Fibroblast of upper back skin (primary cell): ENCODE results near the gene GLT6D1.

ENCODE experiments used
- DNase-seq: peaks from one replicate; pipeline ENCODE4 v3.0.0-alpha.2; 2013

GLT6D1 gene

DNA sequence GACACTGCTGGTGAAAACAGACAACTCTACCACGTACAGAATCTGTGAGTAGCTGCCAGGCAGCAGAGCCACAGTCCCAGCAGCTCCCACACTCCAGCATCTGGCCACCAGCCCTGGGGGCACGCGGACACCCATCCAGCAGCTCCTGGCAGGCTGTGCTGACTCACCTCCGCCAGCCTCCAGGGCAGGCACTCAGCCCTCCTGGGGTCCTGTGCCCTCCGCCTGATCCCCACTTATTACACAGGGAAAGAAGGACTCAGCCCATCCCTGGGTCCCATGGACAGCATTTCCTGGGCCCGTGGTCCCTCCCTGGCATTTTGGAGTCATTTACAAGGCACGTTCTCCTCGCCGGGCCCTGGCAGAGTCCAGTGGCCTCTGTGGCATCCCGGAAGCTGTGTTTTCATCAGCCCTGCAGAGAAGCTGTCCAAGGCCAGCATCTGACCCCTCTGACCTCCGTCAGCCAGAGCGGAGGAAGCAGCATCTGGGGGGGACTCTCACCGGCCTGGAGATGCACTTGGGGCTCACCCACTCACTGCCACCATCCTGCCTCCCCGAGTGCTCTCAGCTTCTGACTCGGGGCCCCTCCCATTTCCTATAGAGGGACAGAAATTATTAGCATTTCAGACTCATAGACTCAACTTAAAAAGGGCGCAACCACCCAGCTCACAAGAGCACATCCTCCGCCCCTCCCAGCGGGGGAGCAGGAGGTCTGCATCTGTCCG is 56.2 kb downstream of the GLT6D1 start:
- DNase-seq: no peak

DNA sequence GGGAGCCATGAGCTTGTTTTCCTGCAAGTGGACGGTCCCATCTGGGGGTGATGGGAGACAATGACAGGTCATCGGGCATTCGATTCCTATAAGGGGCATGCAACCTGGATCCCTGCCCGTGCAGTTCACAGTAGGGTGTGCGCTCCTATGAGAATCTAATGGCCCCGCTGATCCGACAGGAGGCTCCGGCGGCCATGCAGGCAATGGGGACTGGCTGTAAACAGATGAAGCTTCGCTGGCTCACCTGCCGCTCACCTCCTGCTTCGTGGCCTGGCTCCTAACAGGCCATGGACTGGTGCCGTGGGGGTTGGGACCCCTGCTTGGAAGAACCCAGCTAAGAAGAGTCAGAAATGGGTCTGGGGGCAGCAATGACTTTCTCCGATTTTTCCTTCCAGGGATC is 56.8 kb downstream of the GLT6D1 start:
- no peak for DNase-seq

DNA sequence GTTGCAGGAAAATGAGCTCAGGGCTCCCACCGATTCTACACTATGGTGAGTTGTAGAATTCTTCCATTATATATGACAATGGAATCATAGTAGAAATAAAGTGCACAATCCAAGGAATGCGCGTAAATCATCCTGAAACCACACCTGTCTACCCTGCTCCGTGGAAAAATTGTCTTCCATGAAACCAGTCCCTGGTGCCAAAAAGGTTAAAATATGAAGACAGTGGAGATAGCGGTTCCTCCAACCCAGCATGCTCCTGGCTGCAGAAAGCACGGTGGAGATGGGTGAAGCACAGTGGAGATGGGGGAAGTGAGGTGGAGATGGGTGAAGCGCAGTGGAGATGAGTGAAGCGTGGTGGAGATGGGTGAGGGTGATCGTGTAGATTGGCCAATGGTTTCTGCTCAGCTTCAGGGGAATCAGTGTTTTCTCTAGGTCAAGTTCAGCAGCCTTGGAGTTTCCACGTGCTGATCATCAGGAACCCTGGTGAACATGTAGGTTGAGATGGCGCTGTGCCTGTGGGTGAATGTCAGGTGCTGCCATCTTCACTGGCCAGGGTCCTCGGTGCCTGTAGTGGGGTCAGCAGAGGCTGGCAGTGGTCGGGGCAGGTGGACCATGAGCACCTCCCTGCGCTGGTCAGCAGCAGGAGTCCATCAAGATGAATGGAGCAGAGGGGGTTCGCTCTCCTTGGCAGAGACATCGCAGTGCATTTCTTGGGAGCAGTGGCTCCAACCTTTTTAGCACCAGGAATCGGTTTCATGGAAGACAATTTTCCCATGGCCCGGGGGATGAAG is 57.5 kb downstream of the GLT6D1 start:
- DNase-seq: no peak

DNA sequence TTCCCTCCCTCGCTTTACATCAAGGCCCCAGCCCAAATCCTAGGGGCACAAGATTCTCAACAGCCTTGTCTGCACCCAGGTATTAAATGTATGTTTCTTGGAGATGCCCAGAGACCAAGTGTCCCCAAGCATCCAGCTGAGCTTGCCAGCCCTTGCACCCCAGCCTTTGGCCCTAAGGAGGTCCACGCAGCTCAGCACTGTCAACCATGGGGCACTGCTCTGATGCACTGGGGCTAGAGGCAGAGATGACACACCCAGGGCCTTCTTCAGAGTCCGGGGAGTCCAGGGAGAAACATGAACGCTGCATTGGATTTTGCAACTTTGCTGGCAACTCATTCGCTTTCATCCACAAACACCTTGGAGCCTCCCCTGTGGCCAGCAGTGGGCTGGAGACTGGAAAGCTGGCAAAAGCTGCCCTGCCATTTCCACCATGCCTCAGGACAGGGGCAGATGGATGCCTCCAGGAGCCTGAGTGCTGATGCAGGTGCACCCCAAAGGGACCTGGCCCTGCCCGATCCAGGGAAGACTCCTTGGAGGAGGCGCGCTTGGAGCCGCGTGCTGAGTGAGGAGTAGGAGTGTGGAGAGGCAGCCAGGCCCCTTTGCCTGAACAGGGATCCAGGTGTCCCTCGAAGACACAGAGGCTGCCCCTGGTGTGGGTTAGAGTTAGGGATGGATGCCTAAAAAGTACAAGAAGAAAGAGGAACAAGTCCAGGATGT is 58.5 kb downstream of the GLT6D1 start:
- no peak for DNase-seq

DNA sequence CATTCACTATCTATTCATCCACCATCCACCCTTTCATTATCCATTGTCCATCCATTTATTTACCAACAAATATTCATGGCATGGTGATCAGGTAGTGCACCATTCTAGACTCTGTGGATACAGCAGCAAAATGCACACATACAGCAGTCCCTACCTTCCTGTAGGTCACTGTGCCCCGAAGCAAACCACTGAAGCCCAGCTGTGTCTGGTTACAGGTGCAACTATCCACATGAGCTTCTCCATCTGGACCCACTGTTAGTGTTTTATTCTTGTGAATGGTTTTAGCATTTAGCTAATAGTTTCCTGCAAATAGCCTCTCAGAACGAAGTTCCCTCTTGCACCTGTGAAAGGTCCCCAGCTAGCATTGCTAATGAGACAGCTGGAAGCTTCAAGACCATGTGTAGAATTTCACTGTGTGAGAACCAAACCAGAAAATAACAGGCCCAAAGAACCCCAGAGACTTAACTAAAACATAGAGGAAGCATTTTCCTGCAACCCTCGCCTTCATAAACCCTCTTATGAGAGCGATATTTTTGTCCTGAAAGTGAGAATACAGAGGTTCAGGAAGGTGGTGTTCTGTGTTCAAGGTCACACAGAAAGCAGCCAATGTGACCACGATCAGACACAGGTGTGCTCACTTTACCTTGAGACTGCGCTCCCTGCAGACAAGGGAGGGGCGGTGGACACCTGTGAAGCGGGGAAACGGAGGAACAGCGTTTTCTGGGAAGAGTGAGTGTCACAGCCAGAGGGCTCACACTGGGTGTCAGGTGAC is 59.3 kb downstream of the GLT6D1 start:
- DNase-seq: no peak

DNA sequence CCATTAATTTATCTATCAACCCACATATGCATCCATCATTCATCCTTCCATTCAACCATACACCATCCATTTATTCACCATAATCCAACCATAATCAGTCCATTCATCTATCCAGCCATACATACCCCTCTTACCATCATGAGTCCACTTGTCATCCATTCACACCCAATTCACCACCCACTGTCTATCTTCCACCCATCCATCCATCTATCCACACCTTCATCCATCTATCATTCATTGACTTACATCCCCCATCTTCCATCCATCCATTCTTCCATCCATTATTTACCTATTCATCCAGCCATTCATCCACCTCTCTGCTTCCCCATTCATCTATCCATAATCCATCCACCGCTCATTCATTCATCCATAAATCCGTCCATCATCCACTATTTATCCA is 60.0 kb downstream of the GLT6D1 start:
- DNase-seq: no peak

DNA sequence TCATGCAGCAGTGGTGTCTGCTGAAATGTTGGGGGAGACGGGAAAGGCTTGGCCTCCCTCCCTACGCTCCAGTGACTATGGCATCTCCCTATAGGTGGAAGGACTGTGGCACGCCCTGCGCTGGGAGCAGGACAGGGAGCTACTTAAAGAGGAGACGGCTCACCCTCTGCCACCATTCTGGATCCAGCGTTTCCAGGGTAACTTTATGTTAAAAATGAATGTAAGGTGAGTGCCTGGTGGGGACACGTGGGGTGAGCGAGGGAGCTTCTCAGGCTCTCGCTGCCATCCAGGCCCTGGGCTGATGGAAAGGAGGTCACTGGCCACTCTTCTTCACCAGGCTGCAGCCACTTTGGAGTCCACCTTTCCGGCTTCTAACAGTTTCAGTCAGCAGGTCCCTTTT is 62.1 kb downstream of the GLT6D1 start:
- no peak for DNase-seq

DNA sequence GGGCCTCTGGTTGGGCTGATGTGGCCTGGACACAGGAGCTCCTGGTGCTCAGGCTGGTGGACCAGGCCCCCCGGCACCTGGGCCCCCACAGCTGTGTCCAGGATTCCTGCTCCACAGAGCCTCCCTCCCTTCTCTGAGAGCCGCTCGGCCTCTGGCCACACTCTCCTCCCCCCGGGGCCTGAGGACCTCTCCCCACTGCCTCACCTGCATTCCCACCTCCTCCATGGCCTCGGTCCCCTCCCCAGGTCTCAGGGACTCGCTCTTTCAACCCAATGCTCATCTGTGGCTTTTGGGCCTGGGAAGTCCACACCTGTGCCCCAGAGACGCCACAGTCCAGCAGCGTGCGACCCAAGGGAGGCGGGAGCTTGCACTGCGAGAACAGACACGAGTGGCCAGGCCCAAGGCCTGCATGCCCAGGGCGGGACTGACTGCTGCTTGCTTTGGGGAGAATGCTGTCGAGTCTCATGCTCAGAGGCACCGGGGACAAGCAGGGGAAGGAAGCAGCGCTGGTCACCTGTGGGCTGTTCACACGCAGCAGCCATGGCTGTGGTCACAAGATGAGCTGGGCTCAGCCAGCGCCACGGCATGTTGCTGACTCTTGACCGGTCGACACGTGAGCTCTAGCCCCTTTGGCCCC is 63.2 kb downstream of the GLT6D1 start:
- DNase-seq: no peak

DNA sequence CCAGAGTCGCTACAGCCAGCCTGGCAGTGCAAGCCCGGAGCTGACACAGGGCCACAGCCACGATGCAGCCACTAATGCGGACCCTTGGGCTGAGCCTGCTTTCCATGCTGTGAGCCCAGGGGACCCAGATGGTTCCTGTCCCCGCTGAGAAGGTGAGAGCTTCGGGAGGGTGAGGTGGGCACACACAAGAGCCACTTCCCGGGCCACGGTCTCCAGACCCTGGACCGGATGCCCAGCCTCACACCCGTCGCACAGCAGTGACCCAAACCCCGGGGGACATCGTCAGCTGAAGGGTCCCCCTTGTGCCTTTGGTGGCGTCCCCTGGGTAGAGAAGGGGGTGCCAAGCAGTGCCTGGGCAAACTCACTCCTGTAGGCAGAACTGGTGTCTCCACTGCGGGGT is 64.4 kb downstream of the GLT6D1 start:
- no peak for DNase-seq

DNA sequence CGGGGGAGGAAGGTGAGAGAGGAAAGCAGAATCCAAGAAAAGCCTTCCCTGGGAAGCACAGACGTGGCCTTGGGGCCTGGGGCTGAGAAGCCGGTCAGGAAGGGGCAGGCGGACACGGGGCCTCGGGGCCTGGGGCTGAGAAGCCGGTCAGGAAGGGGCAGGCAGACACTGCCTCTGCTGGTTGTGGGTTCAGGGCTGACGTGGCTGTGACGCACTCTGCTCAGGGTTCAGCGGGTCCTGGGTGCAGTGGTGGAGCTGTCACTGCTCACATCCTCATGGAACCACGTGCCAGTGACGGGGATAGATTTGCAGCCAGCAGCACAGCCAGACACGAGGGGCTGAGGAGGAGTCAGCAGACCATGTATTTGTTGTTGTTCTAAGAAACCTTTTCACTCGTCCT is 65.0 kb downstream of the GLT6D1 start:
- DNase-seq: no peak
